ENCODE data around the gene TAOK1.

Gene TAOK1

GRCh38 chr17:29495011-29495410 lies 104.8 kb downstream of the TAOK1 start:
- DNase-seq (ENCODE audit: low read depth) = no peak
- no peak overlapping the region for H3K4me3 ChIP-seq (ENCODE audit: low read length)
- TF ChIP-seq, protein P1, sequence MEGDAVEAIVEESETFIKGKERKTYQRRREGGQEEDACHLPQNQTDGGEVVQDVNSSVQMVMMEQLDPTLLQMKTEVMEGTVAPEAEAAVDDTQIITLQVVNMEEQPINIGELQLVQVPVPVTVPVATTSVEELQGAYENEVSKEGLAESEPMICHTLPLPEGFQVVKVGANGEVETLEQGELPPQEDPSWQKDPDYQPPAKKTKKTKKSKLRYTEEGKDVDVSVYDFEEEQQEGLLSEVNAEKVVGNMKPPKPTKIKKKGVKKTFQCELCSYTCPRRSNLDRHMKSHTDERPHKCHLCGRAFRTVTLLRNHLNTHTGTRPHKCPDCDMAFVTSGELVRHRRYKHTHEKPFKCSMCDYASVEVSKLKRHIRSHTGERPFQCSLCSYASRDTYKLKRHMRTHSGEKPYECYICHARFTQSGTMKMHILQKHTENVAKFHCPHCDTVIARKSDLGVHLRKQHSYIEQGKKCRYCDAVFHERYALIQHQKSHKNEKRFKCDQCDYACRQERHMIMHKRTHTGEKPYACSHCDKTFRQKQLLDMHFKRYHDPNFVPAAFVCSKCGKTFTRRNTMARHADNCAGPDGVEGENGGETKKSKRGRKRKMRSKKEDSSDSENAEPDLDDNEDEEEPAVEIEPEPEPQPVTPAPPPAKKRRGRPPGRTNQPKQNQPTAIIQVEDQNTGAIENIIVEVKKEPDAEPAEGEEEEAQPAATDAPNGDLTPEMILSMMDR (conservative IDR thresholded peaks at IDR 0.05; ENCODE audit: low read depth, low read length) = no peak

- no peak overlapping the region for H3K4me3 ChIP-seq (ENCODE audit: low read length)
- no peak for DNase-seq (ENCODE audit: low read depth)
- TF ChIP-seq, protein P1 (conservative IDR thresholded peaks at IDR 0.05; ENCODE audit: low read depth, low read length) = no peak
These were observed 114.5 kb downstream of the TAOK1 start for GRCh38 chr17:29504711-29505110.

GRCh38 chr17:29505836-29506235 lies 115.7 kb downstream of the TAOK1 start:
- DNase-seq (ENCODE audit: low read depth) = no peak
- no peak overlapping the region for H3K4me3 ChIP-seq (ENCODE audit: low read length)
- TF ChIP-seq, protein P1 (conservative IDR thresholded peaks at IDR 0.05; ENCODE audit: low read depth, low read length) = no peak

DNA sequence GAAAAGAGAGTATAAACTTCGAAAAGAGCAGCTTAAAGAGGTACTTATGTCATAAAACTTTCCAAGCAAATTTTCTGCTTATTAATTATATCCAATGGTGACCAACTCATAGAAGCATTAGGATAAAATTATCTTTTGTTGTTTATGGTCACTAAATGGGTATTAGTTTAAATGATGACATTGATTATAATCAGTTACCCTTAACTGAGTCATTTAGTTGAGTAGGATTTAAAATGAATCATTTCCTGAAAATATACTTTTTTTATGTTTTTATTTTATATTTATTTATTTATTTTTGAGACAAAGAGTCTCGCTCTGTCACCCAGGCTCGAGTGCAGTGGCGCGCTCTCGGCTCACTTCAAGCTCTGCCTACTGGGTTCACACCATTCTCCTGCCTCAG lies 120.8 kb downstream of the TAOK1 start:
- no peak overlapping the region for H3K4me3 ChIP-seq (ENCODE audit: low read length)
- DNase-seq (ENCODE audit: low read depth) = no peak
- TF ChIP-seq, protein P1 (conservative IDR thresholded peaks at IDR 0.05; ENCODE audit: low read depth, low read length) = no peak

DNA sequence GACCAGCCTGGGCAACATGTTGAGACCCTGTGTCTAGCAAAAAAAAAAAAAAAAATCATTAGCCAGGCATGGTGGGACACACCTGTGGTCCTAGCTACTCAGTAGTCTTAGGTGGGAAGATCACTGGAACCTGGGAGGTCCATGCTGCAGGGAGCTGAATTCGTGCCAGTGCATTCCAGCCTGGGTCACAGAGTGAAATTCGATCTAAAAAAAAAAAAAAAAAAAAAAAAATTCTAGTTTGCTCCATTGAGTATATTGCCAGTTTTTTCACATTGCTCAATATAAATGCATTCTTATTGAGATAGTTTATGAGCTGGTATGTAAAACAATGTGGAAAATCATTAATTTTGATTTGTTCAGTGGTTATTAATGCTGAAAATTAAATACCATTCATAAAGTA lies 124.6 kb downstream of the TAOK1 start:
- TF ChIP-seq, protein P1 (conservative IDR thresholded peaks at IDR 0.05; ENCODE audit: low read depth, low read length) = no peak
- no peak for DNase-seq (ENCODE audit: low read depth)
- no peak overlapping the region for H3K4me3 ChIP-seq (ENCODE audit: low read length)

- TF ChIP-seq, protein P1 (conservative IDR thresholded peaks at IDR 0.05; ENCODE audit: low read depth, low read length) = no peak
- no peak overlapping the region for H3K4me3 ChIP-seq (ENCODE audit: low read length)
- no peak for DNase-seq (ENCODE audit: low read depth)
These were observed 128.2 kb downstream of the TAOK1 start for GRCh38 chr17:29518359-29518758.

GRCh38 chr17:29524692-29525091 lies 134.5 kb downstream of the TAOK1 start:
- TF ChIP-seq, protein P1 (conservative IDR thresholded peaks at IDR 0.05; ENCODE audit: low read depth, low read length) = no peak
- no peak overlapping the region for H3K4me3 ChIP-seq (ENCODE audit: low read length)
- DNase-seq (ENCODE audit: low read depth) = no peak
